Upper lobe of left lung (tissue), 6 donors: ENCODE results near the gene EBLN2. TPM values are rescaled to one million over a fixed set of nuclear protein-coding genes. Genes with fewer than 3 reads are reported as not detected.

Experiments used
- ATAC-seq, 2 donors: fragments of 200-7000 bp; cut with Tn5 transposase; one replicate each; pipeline ENCODE4 v1.9.1; 2022; ENCODE audit warnings: mild to moderate bottlenecking in 2 of 2, moderate library complexity in 2 of 2; ENCODE audit not compliant: low FRiP score in 2 of 2
- DNase-seq, 2 donors: peaks; one replicate each; pipeline ENCODE4 v3.0.0-alpha.2; 2019 to 2020
- H3K27ac ChIP-seq, 4 donors: fragments of 200-600 bp; sonication (generic); one replicate each; pipeline ENCODE4 v1.5.1; 2016 to 2019
- H3K27me3 ChIP-seq, 4 donors: fragments of 200-600 bp; sonication (generic); one replicate each; pipeline ENCODE4 v1.5.1; 2017 to 2019
- H3K36me3 ChIP-seq, 4 donors: fragments of 200-600 bp; sonication (generic); one replicate each; pipeline ENCODE4 v1.5.1; 2016 to 2019
- H3K4me1 ChIP-seq, 4 donors: fragments of 200-600 bp; sonication (generic); one replicate each; pipeline ENCODE4 v1.5.1; 2018 to 2019
- H3K4me3 ChIP-seq, 4 donors: fragments of 200-600 bp; sonication (generic); one replicate each; pipeline ENCODE4 v1.5.1; 2017 to 2019; ENCODE audit warnings: mild to moderate bottlenecking in 2 of 4, moderate library complexity in 1 of 4
- H3K9me3 ChIP-seq, 4 donors: fragments of 200-600 bp; sonication (generic); one replicate each; pipeline ENCODE4 v1.5.1; 2018 to 2019
- CTCF ChIP-seq, 6 experiments: fragments of 450-650 bp in 4 of 6; fragments of 200-600 bp in 2 of 6; sonication (generic) in 2 of 6; IDR thresholded peaks; one replicate each; pipeline ENCODE4 v1.5.1; 2016 to 2019; ENCODE audit warnings: antibody characterized with exemption in 6 of 6
- EP300 ChIP-seq, 4 donors: sonication (generic); formaldehyde crosslinking; IDR thresholded peaks; one replicate each; pipeline ENCODE4 v1.5.1; 2017; ENCODE audit warnings: antibody characterized with exemption in 4 of 4, control low read depth in 2 of 4
- POLR2A ChIP-seq, 4 donors: fragments of 450-650 bp; IDR thresholded peaks; one replicate each; pipeline ENCODE4 v1.5.1; 2016 to 2017; ENCODE audit warnings: antibody characterized with exemption in 4 of 4, mild to moderate bottlenecking in 2 of 4
- POLR2AphosphoS5 ChIP-seq, 2 donors: sonication (generic); formaldehyde crosslinking; IDR thresholded peaks; one replicate each; pipeline ENCODE4 v1.5.1; 2017; ENCODE audit warnings: antibody characterized with exemption in 2 of 2
- WGBS, 2 donors: methylation state at CpG; one replicate each; pipeline ENCODE4 v1.1.5; 2017 to 2018; 5-methylcytosine and 5-hydroxymethylcytosine counted together
- total RNA-seq, 6 donors: library from RNA; depleted of rRNA in 4 of 6; stranded (reverse); fragments of >200 nt in 4 of 6; gene quantifications; one replicate each; pipeline versions ENCODE4 v1.1.0 to v1.2.1, GENCODE V29; 2016 to 2021
- donor health status: DM: no; HTN: no; CAD: no; lungs with moderate emphysema.
- donor health status: DM: no; HTN: yes; CAD: no; lungs with severe emphysema.

The EBLN2 gene
- 10 to 100 TPM in 2 of 6 donors, 1 to 10 TPM in 4; 2.2 to 15.4 (median 4.8) TPM for total RNA-seq

GRCh38 chr3:73061416-73061815 is at the start of gene EBLN2:
TSS of gene EBLN2 (plus strand) at chr3:73061659. CDS start at chr3:73062082, 423 bp downstream.
- DNase-seq (no peak), ATAC-seq (no peak)
- H3K27ac ChIP-seq = no peak within 1 kb of the TSS
- H3K4me1 ChIP-seq = no peaks in the 10 kb centered on the region
- TF ChIP-seq POLR2A (IDR thresholded peaks at IDR 0.05) (no peak), EP300 (IDR thresholded peaks at IDR 0.05) (no peak), POLR2AphosphoS5 (IDR thresholded peaks at IDR 0.05) (no peak), CTCF (IDR thresholded peaks at IDR 0.05) (no peak)
- H3K4me3 ChIP-seq = no peak within 1 kb of the TSS
- no peaks in the 10 kb centered on the region for H3K9me3 ChIP-seq
- H3K36me3 ChIP-seq = peaks cover 3 to 52% (median 23%) of the 10 kb centered on the region in 4 donors
- no peaks in the 10 kb centered on the region for H3K27me3 ChIP-seq
- 94 to 97% methylated on average over 2 of the region's 2 CpGs for WGBS, 2 donors

GRCh38 chr3:73018298-73018697 is 43.2 kb upstream of the EBLN2 start:
- Histone ChIP-seq H3K9me3 (no peaks in the 10 kb centered on the region), H3K27ac (no peak overlapping the region), H3K4me1 (peaks cover 6 to 22% (median 7%) of the 10 kb centered on the region in 4 donors), H3K4me3 (no peak overlapping the region), H3K36me3 (no peaks in the 10 kb centered on the region), H3K27me3 (no peaks in the 10 kb centered on the region)
- 82 to 90% methylated on average over 4 of the region's 4 CpGs for WGBS, 2 donors
- ATAC-seq (no peak), DNase-seq (no peak)
- TF ChIP-seq CTCF (IDR thresholded peaks at IDR 0.05) (no peak), POLR2A (IDR thresholded peaks at IDR 0.05) (no peak), POLR2AphosphoS5 (IDR thresholded peaks at IDR 0.05) (no peak), EP300 (IDR thresholded peaks at IDR 0.05) (no peak)

GRCh38 chr3:73018790-73019441 is 42.5 kb upstream of the EBLN2 start:
- ATAC-seq (no peak), DNase-seq (no peak)
- Histone ChIP-seq H3K9me3 (no peaks in the 10 kb centered on the region), H3K27ac (no peak overlapping the region), H3K4me1 (peaks cover 6 to 18% (median 8%) of the 10 kb centered on the region in 4 donors), H3K4me3 (no peak overlapping the region), H3K36me3 (no peaks in the 10 kb centered on the region), H3K27me3 (no peaks in the 10 kb centered on the region)
- TF ChIP-seq POLR2AphosphoS5 (IDR thresholded peaks at IDR 0.05) (no peak), POLR2A (IDR thresholded peaks at IDR 0.05) (no peak), EP300 (IDR thresholded peaks at IDR 0.05) (no peak), CTCF (IDR thresholded peaks at IDR 0.05) (no peak)
- WGBS, 2 donors = 90 to 95% methylated on average over 5 of the region's 5 CpGs

- 60 to 88% methylated on average over 4 of the region's 4 CpGs for WGBS, 2 donors
- no peak overlapping the region for H3K27ac ChIP-seq
- DNase-seq = no peak
- no peak for ATAC-seq
- H3K36me3 ChIP-seq = no peaks in the 10 kb centered on the region
- H3K27me3 ChIP-seq = no peaks in the 10 kb centered on the region
- H3K4me3 ChIP-seq = no peak overlapping the region
- no peak for TF ChIP-seq EP300 (IDR thresholded peaks at IDR 0.05)
- TF ChIP-seq POLR2AphosphoS5 (IDR thresholded peaks at IDR 0.05) = no peak
- TF ChIP-seq CTCF (IDR thresholded peaks at IDR 0.05) = no peak
- no peak for TF ChIP-seq POLR2A (IDR thresholded peaks at IDR 0.05)
- H3K4me1 ChIP-seq = peaks cover 8 to 33% (median 19%) of the 10 kb centered on the region in 4 donors
- H3K9me3 ChIP-seq = no peaks in the 10 kb centered on the region
Observed at GRCh38 chr3:73021301-73021835, 40.1 kb upstream of the EBLN2 start.

- no peak for DNase-seq
- no peaks in the 10 kb centered on the region for H3K27me3 ChIP-seq
- no peaks in the 10 kb centered on the region for H3K36me3 ChIP-seq
- no peak for TF ChIP-seq POLR2AphosphoS5 (IDR thresholded peaks at IDR 0.05)
- TF ChIP-seq POLR2A (IDR thresholded peaks at IDR 0.05) = no peak
- no peak for TF ChIP-seq CTCF (IDR thresholded peaks at IDR 0.05)
- no peak for TF ChIP-seq EP300 (IDR thresholded peaks at IDR 0.05)
- no peak for ATAC-seq
- no peaks in the 10 kb centered on the region for H3K9me3 ChIP-seq
- H3K27ac ChIP-seq = no peak overlapping the region
- peaks cover 15 to 38% (median 24%) of the 10 kb centered on the region in 4 donors for H3K4me1 ChIP-seq
- H3K4me3 ChIP-seq = no peak overlapping the region
Observed at GRCh38 chr3:73024836-73025235, 36.6 kb upstream of the EBLN2 start.
